AG04449 (cell line): ENCODE results near the gene BOLA2B.

Source experiments
- CTCF ChIA-PET: fragments of 350-600 bp; formaldehyde crosslinking; extraction: SDS; loops from one replicate; lab custom pipeline; 2021; ENCODE audit warnings: antibody characterized with exemption; lab: Yijun Ruan, JAX
- POLR2A ChIA-PET: fragments of 400-600, 350-600 bp; formaldehyde crosslinking; extraction: SDS; loops from one replicate; lab custom pipeline; 2020; ENCODE audit warnings: antibody characterized with exemption, inconsistent platforms; lab: Yijun Ruan, JAX
- DNase-seq: peaks from one replicate; pipeline ENCODE4 v3.0.0-alpha.2; 2010; ENCODE audit warnings: low read depth, low spot score
- H3K4me3 ChIP-seq: 2 replicates; pipeline ENCODE4 v1.5.1; 2011; ENCODE audit warnings: low read depth, mild to moderate bottlenecking, control low read depth, low read length
- CTCF ChIP-seq: IDR thresholded peaks from one replicate; pipeline ENCODE4 v1.5.1; 2011; ENCODE audit warnings: mild to moderate bottlenecking, moderate library complexity, low read length, control low read depth, inconsistent platforms; ENCODE audit not compliant: insufficient read depth; ENCODE audit errors: missing control alignments

The BOLA2B gene

GRCh38 chr16:30145657-30146056 is 47.8 kb downstream of the BOLA2B start:
- no peak overlapping the region for H3K4me3 ChIP-seq
- TF ChIP-seq CTCF = no peak
- CTCF ChIA-PET = interaction anchor here (0.6 to 1.5 kb wide), 2 partner anchors 11 to 14 kb away, joined by 3 read pairs; no protein-coding TSS in a partner anchor
- POLR2A ChIA-PET = no interaction called here
- no peak for DNase-seq

DNA sequence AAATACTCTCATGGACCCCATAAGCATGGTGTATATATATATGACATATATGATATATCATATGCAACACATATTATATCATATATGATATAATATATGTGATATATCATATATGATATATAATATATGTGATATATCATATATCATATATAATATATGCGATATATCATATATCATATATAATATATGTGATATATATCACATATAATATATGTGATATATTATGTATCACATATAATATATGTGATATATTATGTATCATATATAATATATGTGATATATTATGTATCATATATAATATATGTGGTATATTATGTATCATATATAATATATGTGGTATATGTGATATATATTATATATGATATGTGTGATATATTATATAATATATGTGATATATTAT is 48.5 kb downstream of the BOLA2B start:
- no peak overlapping the region for H3K4me3 ChIP-seq
- CTCF ChIA-PET = interaction anchor here (1.5 kb wide), 1 partner anchor 15 kb away, joined by 3 read pairs; no protein-coding TSS in a partner anchor

GRCh38 chr16:30144017-30144416 is 49.4 kb downstream of the BOLA2B start:
- ChIA-PET CTCF (no interaction called here), POLR2A (no interaction called here)
- DNase-seq = no peak
- no peak for TF ChIP-seq CTCF
- H3K4me3 ChIP-seq = no peak overlapping the region

More for the DNA sequence above, 48.5 kb downstream of the BOLA2B start:
- DNase-seq = no peak
- POLR2A ChIA-PET = no interaction called here
- no peak for TF ChIP-seq CTCF

GRCh38 chr16:30143347-30143702 is 50.1 kb downstream of the BOLA2B start:
- ChIA-PET CTCF (no interaction called here), POLR2A (no interaction called here)
- no peak for TF ChIP-seq CTCF
- no peak for DNase-seq
- no peak overlapping the region for H3K4me3 ChIP-seq
